Fibroblast of skin of left quadriceps (primary cell): ENCODE data around the gene SSH2.
"Not testable (repeated sequence)": the region's sequence is repeated elsewhere in the genome, so short reads cannot be mapped to it uniquely, and the experiment has no call there.

Experiments used
- DNase-seq, 2 experiments: peaks; one replicate each; pipeline ENCODE4 v3.0.0-alpha.2; 2013; ENCODE audit warnings: low read depth in 2 of 2

The SSH2 gene

GRCh38 chr17:29880031-29880430, 50.0 kb downstream of the SSH2 start:
- no peak for DNase-seq

DNA sequence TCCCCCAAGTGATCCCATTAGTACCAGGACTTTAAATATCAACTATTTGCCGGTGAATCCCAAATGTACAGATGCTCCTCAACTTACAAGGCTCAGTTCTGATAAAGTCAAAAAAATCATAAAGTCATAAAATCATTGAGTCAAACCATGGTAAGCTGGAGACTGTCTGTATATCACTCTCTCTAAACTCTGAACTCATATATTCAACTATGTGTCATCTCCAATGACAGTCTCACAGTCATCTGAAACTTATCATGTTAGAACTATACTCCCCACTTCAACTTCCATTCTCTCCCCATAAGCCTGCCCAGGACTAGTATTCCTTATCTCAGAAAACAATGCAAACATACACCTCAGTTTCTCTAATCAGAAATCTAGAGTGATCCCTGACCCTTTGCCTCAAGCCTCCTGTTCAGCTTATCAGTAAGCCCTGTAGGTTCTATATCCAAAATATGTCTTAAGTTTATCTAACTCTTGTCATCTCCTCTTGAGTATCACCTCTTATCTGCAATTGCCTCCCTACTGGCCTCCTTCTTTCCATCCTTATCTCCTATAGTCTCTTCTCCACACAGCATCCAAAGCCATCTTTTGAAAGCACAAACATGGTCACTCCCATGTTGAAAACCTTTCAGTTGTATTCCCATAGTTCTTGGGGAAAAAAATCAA, 55.0 kb downstream of the SSH2 start:
- DNase-seq, result no peak

DNA sequence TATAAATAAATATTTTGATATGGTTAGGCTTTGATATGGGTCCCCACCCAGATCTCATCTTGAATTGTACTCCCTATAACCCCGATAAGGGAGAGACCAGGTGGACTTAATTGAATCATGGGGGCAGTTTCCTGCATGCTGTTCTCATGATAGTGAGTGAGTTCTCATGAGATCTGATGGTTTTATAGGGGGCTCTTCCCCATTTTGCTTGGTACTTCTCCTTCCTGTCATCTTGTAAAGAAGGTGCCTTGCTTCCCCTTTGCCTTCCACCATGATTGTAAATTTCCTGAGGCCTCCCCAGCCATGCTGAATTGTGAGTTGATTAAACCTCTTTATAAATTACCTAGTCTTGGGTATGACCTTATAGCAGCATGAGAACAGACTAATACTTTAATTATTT, 55.7 kb downstream of the SSH2 start:
- DNase-seq, result not testable (repeated sequence)

DNA sequence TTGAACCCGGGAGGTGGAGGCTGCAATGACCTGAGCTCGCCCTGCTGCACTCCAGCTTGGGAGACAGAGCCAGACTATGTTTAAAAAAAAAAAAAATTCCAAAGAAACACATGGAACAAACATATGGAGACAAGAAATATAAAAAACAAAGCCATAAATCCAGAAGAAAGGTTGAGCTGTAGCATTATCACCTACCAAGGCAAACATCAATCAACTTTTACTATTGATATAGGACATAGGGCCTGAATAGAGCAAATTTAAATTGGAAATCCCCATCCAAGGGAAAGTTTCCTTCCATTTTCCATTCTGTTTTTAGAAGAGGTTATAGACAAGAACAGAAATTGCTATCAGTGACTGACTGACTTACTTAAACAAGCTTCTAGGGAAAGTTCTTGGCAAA, 56.6 kb downstream of the SSH2 start:
- no peak for DNase-seq

DNA sequence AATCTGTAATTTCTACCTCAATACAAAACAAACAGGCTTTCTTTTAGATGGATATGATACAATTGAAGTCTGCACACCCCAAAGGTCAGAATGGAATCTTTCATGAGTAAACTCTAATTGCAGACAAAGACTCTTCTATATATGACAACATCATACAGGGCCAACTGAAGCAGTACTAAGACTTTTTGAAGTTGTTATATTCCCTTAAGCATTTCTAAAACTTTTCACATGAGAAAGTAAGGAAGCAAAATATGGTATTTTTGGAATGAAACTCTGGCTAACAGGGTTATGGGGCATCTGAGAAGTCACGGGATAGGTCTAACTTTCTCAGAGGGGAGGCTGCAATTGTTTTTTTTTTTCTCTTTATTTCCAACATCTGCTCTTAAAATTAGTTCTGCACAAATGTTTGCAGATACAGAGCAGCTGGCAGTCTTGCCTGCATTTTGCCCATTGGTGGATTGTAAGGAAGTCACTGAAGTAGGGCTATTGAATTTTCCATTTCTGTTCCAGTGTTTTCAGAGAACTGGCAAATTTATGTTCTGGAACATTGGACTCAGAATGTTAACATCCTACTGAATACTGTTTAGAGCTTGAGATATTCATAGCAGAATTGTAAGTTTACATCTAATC, 59.1 kb downstream of the SSH2 start:
- no peak for DNase-seq

DNA sequence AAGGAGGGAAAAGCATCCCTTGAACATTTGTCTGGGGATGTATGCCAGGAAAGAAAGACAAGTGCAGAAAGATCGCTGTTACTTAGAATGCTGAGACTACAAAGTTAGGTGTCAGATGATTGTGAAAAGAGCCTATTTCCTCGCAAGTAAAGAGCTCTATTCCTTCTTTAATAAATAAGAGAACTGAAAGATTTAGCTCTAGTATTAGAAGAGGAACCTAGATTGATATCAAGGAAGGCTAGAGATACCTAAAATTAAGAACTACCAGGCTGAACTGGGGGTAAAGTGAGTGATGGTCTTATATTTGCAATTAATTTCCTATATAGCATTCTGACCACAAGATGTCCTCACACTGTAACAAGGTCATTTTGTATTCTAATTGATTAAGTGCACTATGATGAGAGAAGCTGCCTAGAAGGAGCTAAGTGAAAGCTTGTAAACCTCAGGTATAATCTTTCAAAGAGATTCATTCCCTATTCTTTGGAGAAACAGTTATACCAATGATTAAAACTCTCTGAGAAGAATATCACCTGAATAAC, 62.3 kb downstream of the SSH2 start:
- no peak for DNase-seq

DNA sequence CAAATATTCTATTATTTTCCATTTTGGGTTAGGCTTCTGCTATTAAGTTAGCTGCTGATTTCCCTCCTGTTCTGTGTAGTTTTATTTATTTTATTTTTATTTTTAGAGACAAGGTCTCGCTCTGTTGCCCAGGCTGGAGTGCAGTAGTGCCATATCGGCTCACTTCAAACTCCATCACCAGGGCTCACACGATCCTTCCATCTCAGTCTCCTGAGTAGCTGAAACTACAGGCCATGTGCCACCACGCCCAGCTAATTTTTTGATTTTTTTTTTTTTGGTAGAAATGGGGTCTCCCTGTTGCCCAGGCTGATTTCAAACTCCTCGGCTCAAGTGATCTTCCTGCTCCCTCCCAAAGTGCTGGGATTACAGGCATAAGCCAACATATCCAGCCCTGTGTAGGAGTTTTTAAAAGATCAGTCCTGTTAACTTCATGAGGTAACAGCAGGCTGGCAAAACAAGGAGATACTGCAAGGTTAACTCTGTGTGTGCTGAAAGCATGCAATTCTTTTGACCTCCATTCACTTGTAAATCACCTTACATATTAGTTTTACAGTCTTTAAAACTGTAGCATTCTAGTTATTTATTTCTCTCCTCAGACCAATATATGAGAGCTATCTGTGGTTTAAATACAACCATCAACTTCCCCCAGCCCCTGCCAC, 63.2 kb downstream of the SSH2 start:
- no peak for DNase-seq

GRCh38 chr17:29864615-29865014, 65.4 kb downstream of the SSH2 start:
- DNase-seq, result no peak

- not testable (repeated sequence) for DNase-seq
Measured at GRCh38 chr17:29864123-29864522, 65.9 kb downstream of the SSH2 start.

- DNase-seq, result no peak
Measured at GRCh38 chr17:29862951-29863350, 67.1 kb downstream of the SSH2 start.

GRCh38 chr17:29862127-29862526, 67.9 kb downstream of the SSH2 start:
- no peak for DNase-seq

- DNase-seq, result not testable (repeated sequence)
Measured at GRCh38 chr17:29859445-29859844, 70.6 kb downstream of the SSH2 start.

- no peak for DNase-seq
Measured at GRCh38 chr17:29857823-29858222, 72.2 kb downstream of the SSH2 start.

- DNase-seq, result not testable (repeated sequence)
Measured at GRCh38 chr17:29857105-29857504, 72.9 kb downstream of the SSH2 start.

DNA sequence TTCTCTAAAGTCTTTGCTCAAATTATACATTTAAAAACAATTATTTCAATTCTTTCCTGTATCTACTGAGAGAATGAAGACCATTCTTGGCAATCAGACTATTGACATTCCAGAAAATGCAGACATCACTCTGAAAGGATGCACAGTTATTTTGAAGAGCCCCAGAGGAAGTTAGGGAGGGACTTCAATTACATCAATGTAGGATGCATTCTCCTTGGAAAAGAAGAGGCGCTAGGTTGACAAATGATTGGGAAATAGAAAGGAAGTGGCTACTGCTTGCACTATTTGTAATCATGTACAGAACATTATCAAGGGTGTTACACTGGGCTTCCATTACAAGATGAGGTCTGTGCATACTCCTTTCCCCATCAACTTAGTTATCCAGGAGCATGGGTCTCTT, 74.3 kb downstream of the SSH2 start:
- peak; percentile 52 to 59 for DNase-seq

- no peak for DNase-seq
Measured at GRCh38 chr17:29848737-29849136, 81.3 kb downstream of the SSH2 start.

DNA sequence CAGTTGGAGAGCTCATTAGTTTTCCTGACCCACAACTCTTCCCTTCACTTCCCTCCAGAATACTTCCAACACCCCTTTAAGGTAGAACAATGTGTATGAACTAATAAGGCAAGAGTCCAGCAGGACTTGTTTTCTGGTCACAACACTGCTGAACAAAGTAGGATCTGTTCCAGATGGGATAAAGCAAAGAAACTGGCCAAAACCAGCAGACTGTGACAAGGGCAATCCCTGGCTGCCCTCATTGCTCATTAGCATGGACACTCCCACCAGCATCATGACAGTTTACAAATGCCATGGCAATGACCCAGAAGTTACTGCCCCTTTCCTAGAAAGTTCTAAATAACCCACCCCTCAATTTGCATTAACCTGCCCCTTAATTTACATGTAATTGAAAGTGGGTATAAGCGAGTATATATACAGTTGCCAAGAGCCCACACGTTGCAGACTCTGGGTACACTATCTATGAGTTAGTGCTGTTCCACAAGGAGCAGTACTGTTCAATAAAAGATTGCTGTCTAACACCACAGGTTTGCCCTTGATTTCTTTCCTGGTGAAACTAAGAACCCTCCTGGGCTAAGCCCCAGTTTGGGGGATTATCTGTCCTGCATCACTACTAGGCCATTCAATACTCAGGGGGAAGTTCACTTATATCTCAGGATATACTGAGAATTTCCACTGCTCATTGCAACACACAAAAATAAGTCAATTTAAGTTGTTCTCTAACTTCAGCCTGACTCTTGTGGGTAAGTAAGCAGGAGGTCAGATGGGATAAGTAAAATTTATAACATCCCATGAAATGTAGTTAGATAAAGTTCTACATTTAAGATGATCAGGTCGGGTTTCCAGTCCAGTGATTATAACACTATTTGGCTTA, 82.3 kb downstream of the SSH2 start:
- no peak for DNase-seq

DNA sequence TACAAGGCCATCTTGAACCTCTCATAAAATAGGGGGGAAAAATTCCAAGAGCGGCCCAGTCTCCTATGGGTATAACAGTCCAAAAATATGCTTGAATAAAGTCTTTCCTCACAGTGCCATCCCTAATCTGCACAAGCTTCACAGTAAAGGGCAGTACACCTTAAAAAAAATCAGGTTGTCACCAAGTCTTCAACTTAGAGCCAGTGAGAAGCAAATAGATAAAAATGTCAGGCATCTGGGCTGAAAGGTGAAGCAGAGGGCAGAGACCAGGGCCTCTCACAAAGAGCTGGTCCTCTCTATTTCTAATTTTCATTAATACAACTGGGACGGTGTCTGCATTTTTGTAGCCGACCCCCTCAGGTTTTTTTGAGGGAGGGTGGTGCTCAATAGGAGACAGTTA, 82.9 kb downstream of the SSH2 start:
- DNase-seq, result no peak

DNA sequence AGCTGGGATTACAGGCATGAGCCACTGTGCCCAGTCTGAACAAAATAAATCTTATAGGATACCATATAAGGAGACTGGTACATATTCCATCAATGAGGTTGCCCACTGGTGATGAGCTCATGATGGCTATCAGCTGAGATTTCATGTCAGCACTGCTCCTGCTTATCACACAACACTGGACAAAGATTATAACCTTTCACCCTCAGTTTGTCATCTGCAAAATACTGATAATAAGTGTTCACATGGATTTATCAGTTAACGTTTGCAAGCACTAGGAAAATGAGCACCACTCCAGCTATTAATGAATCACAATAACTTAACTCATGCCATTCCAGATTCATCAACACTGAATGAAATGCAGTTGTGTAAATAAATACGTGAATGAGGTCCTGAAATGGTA, 83.7 kb downstream of the SSH2 start:
- DNase-seq, result no peak

DNA sequence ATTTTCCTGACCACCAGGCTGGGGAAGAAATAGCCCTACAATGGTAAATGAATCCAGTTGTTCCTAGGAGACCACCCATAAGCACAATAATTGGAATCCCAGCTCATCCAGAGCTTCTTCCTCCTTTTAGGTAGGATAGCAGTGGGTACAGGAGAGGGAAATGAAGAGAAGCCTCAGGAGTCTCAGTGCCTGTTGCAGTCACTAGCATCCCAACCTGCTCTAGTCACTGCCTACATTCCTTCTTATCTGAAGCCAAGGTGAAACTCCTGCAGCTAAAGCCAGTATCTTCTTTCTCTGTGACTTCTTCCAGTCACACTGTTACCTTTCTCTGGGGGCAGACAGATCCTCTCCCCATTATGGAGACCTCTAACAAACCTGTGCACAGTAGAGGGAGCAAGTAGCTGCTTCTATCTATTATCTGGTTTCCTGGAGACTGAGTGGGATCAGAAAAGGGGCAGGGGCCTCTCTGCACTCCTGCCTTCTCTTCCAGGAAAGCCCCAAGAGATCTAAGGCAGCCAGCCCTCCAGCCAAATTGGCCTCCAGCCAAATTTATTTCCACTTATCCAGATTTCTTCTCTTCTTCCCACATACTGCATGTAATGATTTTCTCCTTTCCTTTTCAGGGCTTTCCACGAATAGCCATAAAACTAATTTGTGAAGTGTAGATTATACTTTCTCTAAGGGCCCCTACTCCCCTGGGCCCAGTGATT, 85.5 kb downstream of the SSH2 start:
- peak; percentile 22 to 23 for DNase-seq

DNA sequence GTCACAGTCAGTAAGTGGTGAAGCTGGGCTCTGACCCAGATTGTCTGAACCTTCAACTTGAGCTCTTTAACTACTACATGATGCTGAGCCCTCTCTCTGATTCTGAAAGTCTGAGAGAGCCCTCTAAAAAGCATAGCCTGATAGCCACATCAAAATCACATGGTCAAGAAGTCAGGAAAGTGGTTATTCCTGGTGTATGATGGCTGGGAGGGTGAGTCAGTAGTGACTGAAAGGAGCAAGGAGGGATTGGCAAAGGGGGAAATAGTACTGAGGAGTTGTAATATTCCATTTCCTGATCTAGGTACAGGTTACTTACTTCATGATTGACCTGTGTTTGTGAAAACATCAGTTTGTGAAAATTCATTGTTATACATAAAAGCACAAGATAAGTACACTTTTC, 89.1 kb downstream of the SSH2 start:
- no peak for DNase-seq
